GM23338 (cell line): ENCODE results near the gene CDC73. TPM values are rescaled to one million over a fixed set of nuclear protein-coding genes. Genes with fewer than 3 reads are reported as not detected.

Experiments used
- ATAC-seq: fragments of 200-7000 bp; cut with Tn5 transposase; 3 replicates; pipeline ENCODE4 v1.9.1; 2020
- DNase-seq: peaks from one replicate; pipeline ENCODE4 v3.0.0-alpha.2; 2015; ENCODE audit warnings: low spot score
- H2AFZ ChIP-seq: fragments of 200-600 bp; sonication (generic); 2 replicates; pipeline ENCODE4 v1.8.0; 2016; ENCODE audit warnings: antibody characterized with exemption, mild to moderate bottlenecking, moderate library complexity
- H3F3A ChIP-seq: fragments of 200-600 bp; sonication (generic); replicated peaks from 2 replicates; pipeline ENCODE4 v1.8.0; 2017; ENCODE audit warnings: antibody characterized with exemption, mixed run types, low read depth
- H3K27ac ChIP-seq: fragments of 200-600 bp; sonication (generic); 2 replicates; pipeline ENCODE4 v1.6.1; 2016; ENCODE audit warnings: low read depth
- H3K27me3 ChIP-seq: fragments of 200-600 bp; sonication (generic); 2 replicates; pipeline ENCODE4 v1.8.0; 2016; ENCODE audit warnings: mild to moderate bottlenecking, mixed run types, moderate library complexity; ENCODE audit not compliant: insufficient read depth
- H3K36me3 ChIP-seq: fragments of 200-600 bp; sonication (generic); 2 replicates; pipeline ENCODE4 v1.8.0; 2016; ENCODE audit warnings: mild to moderate bottlenecking; ENCODE audit not compliant: insufficient read depth
- H3K4me1 ChIP-seq: fragments of 200-600 bp; sonication (generic); 2 replicates; pipeline ENCODE4 v1.8.0; 2016; ENCODE audit warnings: mild to moderate bottlenecking, moderate library complexity; ENCODE audit not compliant: insufficient read depth
- H3K4me2 ChIP-seq: fragments of 200-600 bp; sonication (generic); 2 replicates; pipeline ENCODE4 v1.7.1; 2017; ENCODE audit warnings: mixed run types
- H3K4me3 ChIP-seq: fragments of 200-600 bp; sonication (generic); 2 replicates; pipeline ENCODE4 v1.6.1; 2016; ENCODE audit warnings: mixed run types
- H3K79me2 ChIP-seq: fragments of 200-600 bp; sonication (generic); replicated peaks from 2 replicates; pipeline ENCODE4 v1.8.0; 2017; ENCODE audit warnings: mild to moderate bottlenecking; ENCODE audit not compliant: insufficient read depth
- H3K9me2 ChIP-seq: fragments of 200-600 bp; sonication (generic); 2 replicates; pipeline ENCODE4 v1.8.0; 2017; ENCODE audit not compliant: insufficient read depth
- H4K20me1 ChIP-seq: fragments of 200-600 bp; sonication (generic); replicated peaks from 2 replicates; pipeline ENCODE4 v1.8.0; 2017; ENCODE audit warnings: mild to moderate bottlenecking; ENCODE audit not compliant: insufficient read depth
- H3K27ac Mint-ChIP-seq: 2 replicates; pipeline ENCODE4 v1.8.0; 2020; ENCODE audit warnings: inconsistent platforms, mild to moderate bottlenecking, moderate library complexity, mixed read lengths
- H3K27me3 Mint-ChIP-seq: 3 replicates; pipeline ENCODE4 v1.8.0; 2022; ENCODE audit warnings: low read depth, mild to moderate bottlenecking, moderate library complexity, mixed read lengths, inconsistent platforms; ENCODE audit not compliant: insufficient read depth, poor library complexity
- H3K36me3 Mint-ChIP-seq: 3 replicates; pipeline ENCODE4 v1.8.0; 2021; ENCODE audit warnings: low read depth, mild to moderate bottlenecking, inconsistent platforms, moderate library complexity, mixed read lengths
- H3K4me1 Mint-ChIP-seq: 3 replicates; pipeline ENCODE4 v1.8.0; 2020; ENCODE audit warnings: mild to moderate bottlenecking, inconsistent platforms, mixed read lengths
- H3K4me3 Mint-ChIP-seq: 3 replicates; pipeline ENCODE4 v1.8.0; 2021; ENCODE audit warnings: moderate library complexity, mild to moderate bottlenecking, inconsistent platforms, mixed read lengths
- H3K9me3 Mint-ChIP-seq: 3 replicates; pipeline ENCODE4 v1.8.0; 2020; ENCODE audit warnings: moderate library complexity, mild to moderate bottlenecking, inconsistent platforms, mixed read lengths
- CREB1 ChIP-seq: fragments of 250-450 bp; sonication (Bioruptor Pico); IDR thresholded peaks from 2 replicates; pipeline ENCODE4 v1.5.0; 2020; ENCODE audit warnings: low read depth, mild to moderate bottlenecking, moderate library complexity
- CTCF ChIP-seq, 2 experiments: fragments of 200-600 bp in 1 of 2; sonication (generic) in 1 of 2; conservative IDR thresholded peaks; 2 replicates each; pipeline versions ENCODE4 v1.5.1 to v1.6.1; 2016 to 2017; ENCODE audit warnings: antibody characterized with exemption in 2 of 2, low read depth in 2 of 2, mild to moderate bottlenecking in 2 of 2, moderate library complexity in 1 of 2
- ETS1 ChIP-seq: IDR thresholded peaks from 2 replicates; pipeline ENCODE4 v1.6.1; 2016; ENCODE audit warnings: antibody characterized with exemption
- EZH2 ChIP-seq: fragments of 200-600 bp; sonication (generic); IDR thresholded peaks from one replicate; pipeline ENCODE4 v1.8.0; 2017; ENCODE audit warnings: antibody characterized with exemption, mild to moderate bottlenecking, low read depth; ENCODE audit not compliant: unreplicated experiment
- EZH2phosphoT487 ChIP-seq: fragments of 200-600 bp; sonication (generic); IDR thresholded peaks from one replicate; pipeline ENCODE4 v1.8.1; 2018; ENCODE audit warnings: antibody characterized with exemption; ENCODE audit not compliant: unreplicated experiment
- JUNB ChIP-seq: IDR thresholded peaks from one replicate; pipeline ENCODE4 v1.6.1; 2016; ENCODE audit warnings: antibody characterized with exemption; ENCODE audit not compliant: unreplicated experiment
- NANOG ChIP-seq: IDR thresholded peaks from 2 replicates; pipeline ENCODE4 v1.6.1; 2016; ENCODE audit warnings: antibody characterized with exemption, borderline replicate concordance
- POLR2AphosphoS5 ChIP-seq: IDR thresholded peaks from 2 replicates; pipeline ENCODE4 v1.6.1; 2016; ENCODE audit warnings: antibody characterized with exemption, low read depth
- REST ChIP-seq: IDR thresholded peaks from one replicate; pipeline ENCODE4 v1.6.1; 2018; ENCODE audit warnings: antibody characterized with exemption; ENCODE audit not compliant: unreplicated experiment
- STAT1 ChIP-seq: IDR thresholded peaks from one replicate; pipeline ENCODE4 v1.6.1; 2016; ENCODE audit warnings: antibody characterized with exemption; ENCODE audit not compliant: unreplicated experiment
- ZNF114 ChIP-seq: fragments of 250-450 bp; sonication (Bioruptor Pico); IDR thresholded peaks from 2 replicates; pipeline ENCODE4 v1.5.0; 2020; ENCODE audit warnings: mild to moderate bottlenecking, moderate library complexity
- ZNF331 ChIP-seq: fragments of 250-450 bp; sonication (Bioruptor Pico); IDR thresholded peaks from 2 replicates; pipeline ENCODE4 v1.5.0; 2020; ENCODE audit warnings: low read depth, mild to moderate bottlenecking, moderate library complexity
- ZNF462 ChIP-seq: fragments of 250-450 bp; sonication (Bioruptor Pico); IDR thresholded peaks from 2 replicates; pipeline ENCODE4 v1.5.0; 2020; ENCODE audit warnings: mild to moderate bottlenecking, moderate library complexity
- polyA plus RNA-seq: library from polyadenylated mRNA; unstranded; fragments of >200 nt; fragmentation: Nextera tagmentation; extraction: Ambion mirVana; gene quantifications from 2 replicates; pipeline ENCODE4 v1.2.1, GENCODE V29; 2016
- total RNA-seq: library from RNA; depleted of rRNA; stranded (reverse); fragments of >200 nt; shearing (Covaris generic); gene quantifications from 2 replicates; pipeline ENCODE4 v1.2.3, GENCODE V29; 2014

CDC73 gene
- total and polyA plus RNA-seq, 2 experiments from 2014 or later = 40.4 to 63.2 TPM

GRCh38 chr1:193102662-193103061 lies 19.2 kb upstream of the CDC73 start:
- no peak overlapping the region for H3K4me3 ChIP-seq
- peaks cover 11% of the 10 kb centered on the region; the same call in 1 of the 2 replicates for H3K4me1 ChIP-seq
- no peak overlapping the region for H2AFZ ChIP-seq
- Mint-ChIP-seq H3K27me3 (peaks cover 4% of the 10 kb centered on the region), H3K4me1 (peaks cover 18% of the 10 kb centered on the region; the same call in 2 of the 3 replicates), H3K9me3 (no peaks in the 10 kb centered on the region), H3K27ac (no peak overlapping the region), H3K36me3 (no peaks in the 10 kb centered on the region), H3K4me3 (no peak overlapping the region)
- H3K79me2 ChIP-seq = peaks cover 12% of the 10 kb centered on the region; the same call in 1 of the 2 replicates
- DNase-seq (no peak), ATAC-seq (no peak)
- peaks cover 8% of the 10 kb centered on the region for H4K20me1 ChIP-seq
- TF ChIP-seq JUNB (no peak), CREB1 (CRISPR knock-in tag) (no peak), POLR2AphosphoS5 (no peak), STAT1 (no peak), EZH2 (no peak), REST (no peak), ZNF462 (CRISPR knock-in tag) (no peak), EZH2phosphoT487 (no peak), ZNF331 (CRISPR knock-in tag) (no peak), CTCF (conservative IDR thresholded peaks at IDR 0.05; ENCODE audit: low read depth in 2 of 2) (no peak), ZNF114 (CRISPR knock-in tag) (no peak), ETS1 (no peak), NANOG (no peak)
- no peak overlapping the region for H3K27ac ChIP-seq
- no peaks in the 10 kb centered on the region; the same call in 1 of the 2 replicates for H3K36me3 ChIP-seq
- peaks cover 11% of the 10 kb centered on the region for H3F3A ChIP-seq
- no peaks in the 10 kb centered on the region for H3K9me2 ChIP-seq
- no peak overlapping the region for H3K4me2 ChIP-seq
- peaks cover 16% of the 10 kb centered on the region for H3K27me3 ChIP-seq
